Epithelial cell of esophagus (primary cell): ENCODE results near the gene NELL1.
A peak's percentile ranks its signal among the peaks of the same experiment; 100 is the strongest.

Experiments used
- DNase-seq: peaks from one replicate; pipeline ENCODE4 v3.0.0; 2010; ENCODE audit warnings: low read depth
- H3K4me3 ChIP-seq: 2 replicates; pipeline ENCODE4 v1.5.1; 2011; ENCODE audit warnings: mild to moderate bottlenecking, low read length, control low read depth
- TF ChIP-seq, protein P1 (sequence below): IDR thresholded peaks from 2 replicates; pipeline ENCODE4 v1.5.1; 2011; ENCODE audit warnings: low read depth, mild to moderate bottlenecking, low read length, control low read depth, inconsistent platforms; ENCODE audit not compliant: insufficient read depth; ENCODE audit errors: missing control alignments

The NELL1 gene

DNA sequence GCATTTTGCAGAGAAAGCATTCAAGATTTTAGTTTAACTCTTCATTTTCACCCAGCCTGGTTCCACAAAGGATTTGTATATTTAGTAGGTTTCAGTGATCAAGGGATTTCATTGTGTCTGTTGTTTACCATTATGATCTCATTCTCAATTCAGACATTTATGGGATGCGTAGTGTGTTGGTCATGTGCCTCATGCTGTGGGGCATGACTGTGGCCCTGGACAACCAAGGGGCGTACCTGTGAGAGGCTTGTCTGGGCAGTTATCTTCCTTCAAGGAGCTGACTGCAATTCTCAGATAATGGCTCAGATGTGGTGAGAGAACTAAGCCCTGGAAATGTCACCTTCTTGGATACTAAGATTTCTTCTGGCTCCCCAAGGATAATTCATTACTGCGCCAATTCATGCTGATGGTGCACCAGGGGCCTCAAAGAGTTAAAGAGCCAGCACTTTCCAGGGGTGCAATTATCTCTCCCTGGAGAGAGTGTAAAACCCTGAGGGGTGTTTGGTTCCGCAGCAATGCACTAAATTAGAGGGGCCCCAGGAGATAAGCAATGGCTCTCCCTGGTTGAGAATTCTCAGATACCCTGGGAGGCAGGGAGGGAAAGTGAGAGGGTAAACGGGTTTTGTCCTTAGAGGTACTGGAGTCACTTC is 37.7 kb upstream of the NELL1 start:
- H3K4me3 ChIP-seq = no peak overlapping the region
- peak; percentile 95 for DNase-seq
- TF ChIP-seq, protein P1, sequence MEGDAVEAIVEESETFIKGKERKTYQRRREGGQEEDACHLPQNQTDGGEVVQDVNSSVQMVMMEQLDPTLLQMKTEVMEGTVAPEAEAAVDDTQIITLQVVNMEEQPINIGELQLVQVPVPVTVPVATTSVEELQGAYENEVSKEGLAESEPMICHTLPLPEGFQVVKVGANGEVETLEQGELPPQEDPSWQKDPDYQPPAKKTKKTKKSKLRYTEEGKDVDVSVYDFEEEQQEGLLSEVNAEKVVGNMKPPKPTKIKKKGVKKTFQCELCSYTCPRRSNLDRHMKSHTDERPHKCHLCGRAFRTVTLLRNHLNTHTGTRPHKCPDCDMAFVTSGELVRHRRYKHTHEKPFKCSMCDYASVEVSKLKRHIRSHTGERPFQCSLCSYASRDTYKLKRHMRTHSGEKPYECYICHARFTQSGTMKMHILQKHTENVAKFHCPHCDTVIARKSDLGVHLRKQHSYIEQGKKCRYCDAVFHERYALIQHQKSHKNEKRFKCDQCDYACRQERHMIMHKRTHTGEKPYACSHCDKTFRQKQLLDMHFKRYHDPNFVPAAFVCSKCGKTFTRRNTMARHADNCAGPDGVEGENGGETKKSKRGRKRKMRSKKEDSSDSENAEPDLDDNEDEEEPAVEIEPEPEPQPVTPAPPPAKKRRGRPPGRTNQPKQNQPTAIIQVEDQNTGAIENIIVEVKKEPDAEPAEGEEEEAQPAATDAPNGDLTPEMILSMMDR = no peak

- DNase-seq = no peak
- H3K4me3 ChIP-seq = no peak overlapping the region
- TF ChIP-seq, protein P1 = no peak
Measured at GRCh38 chr11:20632169-20632532, 37.2 kb upstream of the NELL1 start.

- peak; percentile 40 for DNase-seq
- TF ChIP-seq, protein P1 = peak; percentile 38
- H3K4me3 ChIP-seq = no peak overlapping the region
Measured at GRCh38 chr11:20634044-20634443, 35.3 kb upstream of the NELL1 start.

DNA sequence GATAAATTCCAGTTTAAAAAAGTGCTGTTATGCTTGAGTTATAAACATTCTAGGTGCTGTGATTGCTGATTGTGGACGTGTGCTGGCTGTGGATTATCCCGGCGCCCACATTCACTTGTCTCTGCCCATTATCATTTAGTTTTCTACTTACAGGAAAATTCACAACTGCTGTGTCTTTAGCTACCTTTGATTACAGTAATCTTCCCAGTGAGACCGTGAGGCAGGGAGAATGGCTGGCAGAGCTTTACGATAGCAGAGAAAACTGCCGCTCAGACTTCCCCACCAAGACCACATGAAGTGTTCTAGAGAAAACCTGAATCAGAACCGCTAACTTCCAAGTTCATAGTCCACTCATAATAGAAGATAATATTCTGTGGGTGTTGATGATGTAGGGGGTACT is 34.6 kb upstream of the NELL1 start:
- TF ChIP-seq, protein P1 = no peak
- DNase-seq = no peak
- H3K4me3 ChIP-seq = no peak overlapping the region

DNA sequence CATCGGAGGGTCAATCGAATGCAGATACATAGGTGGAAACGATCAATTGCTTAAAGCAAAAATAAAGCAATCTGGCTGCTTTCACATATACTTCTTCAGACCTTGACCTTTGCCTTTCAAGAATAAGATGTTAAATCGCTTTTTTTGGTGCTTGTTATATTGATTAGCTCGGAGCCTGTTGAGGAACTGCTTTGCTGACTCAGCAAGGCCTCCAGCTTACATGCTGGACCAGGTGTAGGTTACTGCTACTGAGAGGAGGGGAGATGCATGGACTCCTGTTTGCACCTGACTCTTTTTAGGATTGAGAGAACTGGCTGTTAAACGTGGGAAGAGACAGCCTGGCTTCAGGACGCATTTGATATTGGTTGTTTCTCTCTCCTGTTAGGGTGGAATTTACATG is 31.3 kb upstream of the NELL1 start:
- no peak for DNase-seq
- TF ChIP-seq, protein P1 = no peak
- H3K4me3 ChIP-seq = no peak overlapping the region

- H3K4me3 ChIP-seq = no peak overlapping the region
- TF ChIP-seq, protein P1 = no peak
- no peak for DNase-seq
Measured at GRCh38 chr11:20639688-20640087, 29.7 kb upstream of the NELL1 start.

GRCh38 chr11:20640401-20640800 is 29.0 kb upstream of the NELL1 start:
- DNase-seq = no peak
- TF ChIP-seq, protein P1 = no peak
- no peak overlapping the region for H3K4me3 ChIP-seq
